GM18873 (cell line): ENCODE data around the gene TBC1D5.
"Not testable (repeated sequence)": the region's sequence is repeated elsewhere in the genome, so short reads cannot be mapped to it uniquely, and the experiment has no call there.

Experiments used
- ATAC-seq: cut with Tn5 transposase; IDR thresholded peaks from one replicate; pipeline ENCODE4 v1.9.1; 2021; ENCODE audit warnings: mild to moderate bottlenecking, moderate library complexity, moderate number of reproducible peaks; ENCODE audit not compliant: unreplicated experiment, low FRiP score

TBC1D5 gene

DNA sequence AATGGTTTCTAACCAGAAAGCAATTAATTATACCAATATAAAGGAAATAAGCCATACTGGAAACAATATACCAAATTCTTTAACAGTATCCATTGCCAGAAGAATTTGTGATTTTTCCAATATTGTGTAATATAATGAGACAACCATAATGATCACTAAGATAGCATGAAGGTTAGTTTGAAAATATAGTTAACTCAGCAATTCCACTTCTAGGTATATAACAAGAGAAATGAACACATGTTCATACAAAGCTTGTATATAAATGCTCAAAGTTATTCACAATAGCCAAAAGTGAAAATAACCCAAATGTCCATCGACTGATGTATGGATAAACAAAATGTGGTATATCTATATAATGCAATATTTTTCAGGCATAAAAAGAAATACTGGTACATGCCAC, 369.1 kb downstream of the TBC1D5 start:
- ATAC-seq, result no peak

DNA sequence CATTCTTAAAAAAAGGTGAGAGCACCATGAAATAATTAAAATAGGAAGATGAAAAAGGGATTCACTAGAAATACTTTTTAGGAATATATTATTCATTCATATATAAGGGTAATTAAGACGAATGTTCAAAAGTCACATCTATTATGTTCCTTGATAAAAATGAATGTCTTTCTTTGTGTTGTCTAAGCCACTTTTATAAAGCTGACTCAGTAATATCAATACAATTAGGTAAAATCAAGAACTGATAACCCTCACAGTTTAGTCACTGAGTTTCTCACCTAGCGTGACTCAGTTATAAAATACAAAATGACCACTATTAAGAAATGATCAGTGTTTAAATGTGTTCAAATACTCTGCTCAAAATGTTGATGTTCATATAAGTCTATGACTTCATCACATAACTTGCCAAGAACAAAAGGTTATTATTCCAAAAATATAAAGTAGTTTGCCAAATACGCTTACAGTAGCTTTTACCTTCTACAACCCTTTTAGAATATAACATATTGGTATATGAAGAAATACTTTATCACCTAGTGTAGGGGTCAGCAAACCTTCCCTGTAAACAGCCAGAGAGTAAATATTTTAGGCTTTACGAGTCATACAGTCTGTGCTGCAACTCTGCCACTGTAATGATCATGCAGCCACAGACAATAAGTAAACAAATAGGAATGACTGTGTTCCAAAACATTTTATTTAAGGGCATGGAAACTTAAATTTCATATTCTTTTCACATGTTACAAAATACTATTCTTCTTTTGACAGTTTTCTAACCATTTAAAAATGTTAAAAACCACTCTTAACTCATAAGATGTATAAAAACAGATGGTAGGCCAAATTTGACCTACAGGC, 369.8 kb downstream of the TBC1D5 start:
- ATAC-seq, result no peak

DNA sequence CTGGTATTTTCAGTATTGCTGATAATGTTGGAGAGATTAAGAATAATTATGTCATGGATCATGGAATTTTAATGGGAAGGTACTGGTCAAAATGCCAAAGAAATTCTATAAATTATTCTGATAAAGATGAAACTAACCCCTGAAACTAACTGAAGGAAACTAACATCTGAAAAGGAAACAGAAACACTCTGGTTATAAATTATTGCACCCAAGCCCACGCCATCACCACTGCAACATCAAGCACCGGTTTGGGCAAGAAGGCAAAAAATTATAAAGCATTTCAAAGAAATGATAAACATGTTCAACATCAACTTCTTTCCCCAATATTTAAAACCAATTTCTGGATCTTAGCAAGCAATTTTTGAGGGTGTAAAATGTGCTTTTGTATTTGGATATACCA, 372.5 kb downstream of the TBC1D5 start:
- ATAC-seq, result no peak

DNA sequence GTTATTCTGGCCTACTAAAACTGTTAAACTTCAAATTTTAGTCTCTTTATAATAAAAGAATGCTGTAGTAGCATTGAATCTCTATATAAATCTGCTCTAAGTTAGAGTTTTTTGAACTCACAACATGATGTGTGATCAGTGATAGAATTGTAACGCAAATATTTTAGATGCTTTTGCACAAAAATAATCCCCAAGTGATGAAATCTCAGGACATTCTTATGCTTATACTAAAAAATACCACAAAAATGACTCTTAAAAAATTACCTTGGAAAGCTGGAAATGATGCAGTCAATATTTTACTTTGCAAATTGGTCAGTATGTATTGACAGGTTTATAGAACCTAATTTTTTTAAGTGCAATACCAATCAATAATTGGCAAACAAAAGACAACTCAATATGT, 375.3 kb downstream of the TBC1D5 start:
- no peak for ATAC-seq

DNA sequence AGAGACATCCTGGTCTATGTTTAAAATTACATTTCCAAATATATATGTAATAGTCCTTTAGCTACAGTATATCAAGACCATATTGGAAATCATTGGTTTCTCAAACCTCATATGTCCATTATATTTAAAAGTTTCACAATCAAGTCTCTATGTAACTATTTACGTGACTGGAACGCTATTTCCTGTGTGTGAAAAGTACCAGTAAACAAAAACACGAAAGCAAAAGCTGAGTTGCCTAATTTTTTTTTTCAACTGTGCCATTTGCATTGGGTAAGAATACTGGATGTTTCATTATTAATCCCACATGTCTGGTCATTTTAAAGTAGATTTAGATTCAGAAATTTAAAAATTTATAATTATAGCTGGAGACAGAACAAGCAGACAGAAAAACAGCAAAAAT, 381.4 kb downstream of the TBC1D5 start:
- no peak for ATAC-seq

DNA sequence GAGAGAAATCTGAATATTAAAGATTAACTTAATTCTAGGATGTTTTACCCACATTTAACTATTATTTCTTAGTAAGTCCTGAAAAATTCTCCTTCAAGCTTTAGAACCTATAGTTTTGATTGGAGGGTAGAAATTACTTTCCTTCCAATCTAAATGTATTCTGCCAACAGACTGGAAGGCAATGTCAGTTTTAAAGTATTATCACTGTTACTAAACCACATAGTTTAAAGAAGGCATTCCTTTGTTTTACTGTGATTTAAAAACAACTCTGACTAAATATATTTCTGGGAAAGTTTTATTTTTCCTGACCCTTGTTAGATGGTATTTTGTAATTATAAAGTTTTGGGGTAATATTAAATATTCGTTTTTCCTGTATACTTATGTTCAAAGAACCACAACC, 382.5 kb downstream of the TBC1D5 start:
- ATAC-seq, result no peak

DNA sequence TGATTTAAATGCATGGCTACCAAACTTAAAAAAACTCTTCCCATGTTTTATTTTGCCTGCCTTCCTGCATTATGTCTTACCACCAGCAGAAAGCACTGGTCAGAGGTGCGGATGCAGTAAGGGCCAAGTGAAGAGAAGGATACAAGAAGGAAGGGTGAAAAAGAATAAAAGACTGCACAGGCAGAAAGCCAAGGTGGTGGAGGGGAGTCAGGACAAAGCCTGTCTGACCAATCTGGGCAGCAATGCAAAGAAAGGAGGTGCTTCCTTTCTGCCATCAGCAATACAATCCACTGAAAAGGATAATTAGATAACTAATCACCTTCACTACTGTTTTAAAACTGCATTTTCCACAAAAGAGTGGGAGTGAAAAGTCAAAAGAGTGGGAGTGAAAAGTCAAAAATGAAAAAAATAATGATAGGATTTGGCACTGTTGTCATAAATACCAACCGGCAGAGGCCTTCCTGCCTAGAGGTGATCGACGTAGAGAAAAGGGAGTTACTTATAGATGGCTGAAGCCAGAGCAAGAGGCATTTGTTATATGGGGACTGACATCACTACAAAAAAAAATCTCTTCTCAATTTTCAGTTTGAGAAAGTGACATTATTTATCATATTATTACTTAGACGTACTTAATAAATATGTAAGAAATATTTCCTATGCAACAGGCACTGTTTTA, 385.3 kb downstream of the TBC1D5 start:
- ATAC-seq, result no peak

DNA sequence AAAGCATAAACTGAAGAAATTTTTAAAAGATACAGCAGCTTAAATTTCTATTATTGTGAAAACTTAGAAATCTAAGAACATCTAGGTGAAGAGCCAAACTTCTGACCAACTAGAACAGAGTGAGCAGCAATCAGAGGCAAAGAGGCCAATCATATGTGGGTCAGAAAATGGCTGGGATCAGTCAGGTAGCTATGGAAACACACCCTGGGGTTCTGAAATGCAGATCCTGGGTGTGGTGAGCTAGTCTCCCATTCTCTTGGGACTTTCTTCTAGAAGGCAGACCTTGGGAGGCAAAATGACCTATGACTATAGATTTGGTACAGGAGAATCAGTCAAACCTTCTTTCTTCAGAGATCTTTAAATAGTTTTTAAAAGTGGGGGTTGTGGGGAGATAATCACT, 385.8 kb downstream of the TBC1D5 start:
- ATAC-seq, result no peak

DNA sequence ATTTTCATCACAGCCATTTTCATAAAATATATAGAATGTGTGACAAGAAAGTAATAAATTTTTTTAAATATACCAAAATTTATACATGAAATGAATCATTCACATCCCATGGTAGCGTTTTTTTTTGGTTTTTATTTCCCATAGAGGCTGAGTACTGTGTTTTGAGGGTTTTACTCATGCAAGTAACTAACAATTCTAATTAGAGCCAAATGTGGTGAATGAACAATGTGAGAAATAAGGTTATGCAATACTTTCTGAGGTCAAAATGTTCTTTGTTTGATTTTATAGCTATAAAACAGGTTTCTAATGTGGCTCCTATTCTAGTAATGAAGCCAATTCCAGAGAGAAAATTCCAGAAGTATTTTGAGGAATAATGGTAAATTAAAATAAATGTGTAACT, 386.8 kb downstream of the TBC1D5 start:
- ATAC-seq, result no peak

DNA sequence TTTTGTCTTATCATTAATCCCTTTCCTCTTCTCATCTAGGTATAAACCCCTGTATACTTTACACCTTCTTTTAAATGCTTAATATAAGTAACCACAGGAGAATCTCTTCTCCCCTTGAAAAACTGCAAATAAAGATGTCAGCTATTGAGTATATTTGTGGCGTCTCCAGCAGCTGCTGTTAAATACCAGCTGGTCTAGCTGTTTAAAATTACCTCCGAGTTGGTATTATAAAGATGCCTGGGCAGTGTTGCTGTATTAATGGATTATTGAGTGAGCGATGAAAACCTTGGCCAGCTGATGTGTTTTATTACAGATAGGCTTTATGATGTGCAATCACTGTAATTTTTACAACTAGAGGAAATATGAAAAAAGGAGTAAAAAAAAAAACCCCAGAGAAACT, 388.1 kb downstream of the TBC1D5 start:
- no peak for ATAC-seq

DNA sequence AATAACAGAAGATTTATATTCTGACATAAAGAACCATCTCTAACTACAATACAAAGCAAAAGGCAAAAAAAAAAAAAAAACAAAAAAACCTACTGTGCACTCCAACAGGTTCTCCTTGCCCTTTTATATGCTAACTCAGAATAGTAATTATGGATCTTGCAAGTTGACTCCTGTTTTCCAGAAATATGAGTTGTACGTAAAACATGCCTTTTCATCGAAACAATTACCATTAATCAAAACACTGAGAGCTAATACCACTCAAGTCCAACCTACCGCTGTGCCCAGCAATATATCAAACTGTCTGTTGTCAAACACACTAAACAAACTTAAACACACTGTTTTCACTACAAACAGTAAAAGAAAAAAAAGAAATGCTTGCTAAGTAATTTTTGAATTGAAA, 389.8 kb downstream of the TBC1D5 start:
- ATAC-seq, result no peak

DNA sequence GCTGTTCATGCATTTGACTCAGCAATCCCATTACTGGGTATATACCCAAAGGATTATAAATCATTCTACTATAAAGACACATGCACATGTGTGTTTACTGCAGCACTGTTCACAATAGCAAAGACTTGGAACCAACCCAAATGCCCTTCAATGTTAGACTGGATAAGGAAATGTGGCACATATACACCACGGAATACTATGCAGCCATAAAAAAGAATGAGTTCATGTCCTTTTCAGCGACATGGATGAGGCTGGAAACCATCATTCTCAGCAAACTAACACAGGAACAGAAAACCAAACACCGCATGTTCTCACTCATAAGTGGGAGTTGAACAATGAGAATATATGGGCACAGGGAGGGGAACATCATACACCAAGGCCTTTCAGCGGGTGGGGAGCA, 391.2 kb downstream of the TBC1D5 start:
- not testable (repeated sequence) for ATAC-seq

DNA sequence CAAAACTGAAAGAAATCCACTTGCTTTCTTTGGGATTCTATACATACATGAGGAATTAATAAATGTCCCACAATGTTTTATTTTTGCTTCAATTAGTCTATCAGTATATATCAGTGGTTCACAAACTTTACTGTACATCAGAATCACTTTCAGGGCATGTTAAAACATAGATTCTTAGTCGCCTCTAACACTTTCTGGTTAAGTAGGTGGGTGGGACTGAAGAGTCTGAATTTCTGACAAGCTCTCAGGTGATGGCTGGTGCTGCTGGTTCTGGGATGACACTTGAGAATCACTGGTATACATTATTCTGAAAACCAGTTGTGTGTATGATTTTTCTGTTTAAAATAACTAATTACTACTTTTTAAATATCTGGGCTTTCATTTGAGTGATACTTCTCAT, 393.3 kb downstream of the TBC1D5 start:
- no peak for ATAC-seq

DNA sequence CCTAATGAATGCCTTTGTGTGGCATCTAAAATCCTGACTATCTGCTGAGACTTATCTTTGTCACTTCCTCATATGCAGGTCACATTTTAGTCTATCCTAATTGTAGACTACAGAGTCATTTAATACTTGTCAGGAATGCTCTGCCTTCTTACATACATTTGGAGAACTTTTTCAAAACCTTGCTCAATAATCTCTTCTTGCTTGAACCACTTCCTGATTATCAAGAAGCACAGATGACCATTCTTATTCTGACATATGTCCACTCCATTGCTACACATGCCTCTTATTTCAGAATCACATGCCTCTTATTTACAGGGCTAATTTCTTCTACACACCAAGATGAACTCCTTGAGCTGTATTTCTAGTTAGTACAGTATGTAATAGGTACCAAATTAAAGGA, 400.3 kb downstream of the TBC1D5 start:
- ATAC-seq, result no peak

DNA sequence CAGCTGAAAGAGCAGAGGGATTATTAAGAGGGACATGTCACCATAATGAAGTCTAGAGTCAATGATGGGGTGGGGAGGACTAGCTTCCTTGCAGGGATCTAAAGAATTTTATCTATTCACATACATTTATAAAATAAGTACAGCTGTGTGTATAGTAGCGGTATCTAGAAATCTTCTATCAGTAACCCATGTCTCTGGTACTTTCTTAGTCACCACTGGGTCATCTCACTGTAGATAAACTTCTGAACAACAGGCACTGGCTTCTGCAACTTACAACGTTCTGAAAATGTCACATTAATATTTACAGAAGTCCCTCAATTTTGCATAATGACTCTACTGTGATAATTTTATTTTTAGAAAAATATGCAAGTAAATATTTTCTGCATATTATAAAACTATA, 401.7 kb downstream of the TBC1D5 start:
- no peak for ATAC-seq

DNA sequence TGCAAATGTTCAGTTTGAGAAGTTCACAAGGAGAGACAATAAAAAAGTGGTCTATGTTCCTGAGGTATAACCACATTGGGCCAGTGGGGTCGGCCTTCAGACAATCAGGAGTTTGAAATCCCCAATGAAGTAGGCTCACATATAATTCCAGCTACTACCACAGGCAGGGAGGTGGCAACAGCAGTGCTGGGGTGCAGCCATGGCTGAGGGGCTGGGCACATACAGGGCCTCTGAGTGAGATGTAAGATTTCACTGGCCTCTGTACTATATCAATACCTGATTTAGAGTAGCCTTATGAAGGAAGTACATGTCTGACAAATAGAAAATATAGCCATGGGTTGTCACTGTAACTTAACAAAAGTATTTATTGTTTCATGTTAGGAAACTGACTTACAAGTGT, 402.2 kb downstream of the TBC1D5 start:
- ATAC-seq, result no peak

DNA sequence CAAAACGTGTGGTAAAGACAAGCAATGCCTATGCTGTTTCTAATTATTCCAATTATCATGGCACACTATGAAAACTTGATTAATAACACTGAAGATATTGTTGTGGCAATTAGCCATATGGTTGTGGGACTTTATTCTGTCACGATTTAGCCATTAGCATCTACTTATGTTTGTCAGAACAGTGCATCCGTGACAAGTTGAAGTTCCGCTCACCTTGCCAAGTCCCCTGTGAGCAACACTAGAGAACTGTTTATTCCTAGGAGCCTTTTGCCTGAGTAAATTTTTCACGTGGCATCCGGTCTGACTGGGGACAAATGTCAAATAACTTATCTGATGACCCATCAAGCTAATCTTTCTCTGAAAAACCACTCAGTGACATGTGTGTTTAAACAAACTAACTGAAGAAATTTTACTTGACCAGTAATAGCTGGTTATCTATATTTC, 403.3 kb downstream of the TBC1D5 start:
- ATAC-seq, result no peak

DNA sequence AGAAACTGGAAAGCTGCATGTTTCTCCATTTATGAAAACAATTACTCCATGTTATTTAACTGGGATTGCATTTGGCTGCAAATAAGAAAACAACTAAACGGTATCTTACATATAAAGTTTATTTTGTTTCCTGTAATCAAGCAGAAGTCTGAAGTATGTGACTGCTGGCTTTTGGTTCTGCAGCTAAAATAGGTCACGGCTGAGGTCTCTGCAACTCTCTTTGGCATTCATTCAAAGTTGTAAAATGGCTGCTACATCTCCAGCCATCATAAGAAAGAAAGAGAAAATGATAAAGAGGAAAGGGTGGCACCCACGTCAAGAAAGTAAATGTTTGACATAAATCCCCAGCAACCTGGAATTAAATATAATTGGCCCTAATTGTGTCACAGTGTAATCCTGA, 406.1 kb downstream of the TBC1D5 start:
- ATAC-seq, result no peak

DNA sequence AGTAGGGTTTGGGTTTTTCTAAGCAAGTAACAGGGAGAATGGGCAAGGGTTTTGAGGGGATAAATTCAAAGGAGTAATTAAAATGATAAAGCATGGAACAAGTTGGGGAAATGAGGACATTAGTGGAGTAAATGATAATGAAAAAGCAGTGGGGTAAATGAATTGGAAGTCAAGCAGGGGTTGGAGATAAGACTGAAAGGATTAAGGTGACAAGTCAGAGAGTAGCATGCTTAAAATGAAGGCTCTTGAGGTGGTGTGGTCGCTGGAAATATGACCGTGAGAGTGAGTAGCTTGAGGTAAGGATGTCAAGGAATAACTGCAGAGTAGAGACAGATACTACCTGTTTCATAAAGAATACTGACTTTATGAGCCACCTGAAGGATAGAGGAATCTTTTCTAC, 408.5 kb downstream of the TBC1D5 start:
- ATAC-seq, result no peak

DNA sequence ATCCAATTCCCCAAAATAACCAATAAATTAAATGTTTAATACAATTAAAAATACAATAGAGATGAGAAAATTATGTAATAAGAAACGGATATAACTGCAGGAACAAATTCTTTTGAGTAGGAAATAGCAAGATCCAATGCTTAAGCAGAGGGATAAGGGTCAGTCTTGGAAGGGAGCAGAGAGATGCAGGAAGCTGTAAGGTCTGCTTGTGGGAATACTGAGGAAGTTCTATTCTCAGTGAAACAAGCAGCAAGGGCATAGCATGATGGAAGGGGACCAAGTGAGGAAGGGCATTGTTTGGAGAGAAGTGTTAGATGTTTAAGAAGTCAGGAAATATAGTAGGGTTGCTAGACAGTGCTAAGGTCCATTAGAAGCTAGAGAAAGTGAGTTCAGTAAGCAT, 409.0 kb downstream of the TBC1D5 start:
- ATAC-seq, result no peak

DNA sequence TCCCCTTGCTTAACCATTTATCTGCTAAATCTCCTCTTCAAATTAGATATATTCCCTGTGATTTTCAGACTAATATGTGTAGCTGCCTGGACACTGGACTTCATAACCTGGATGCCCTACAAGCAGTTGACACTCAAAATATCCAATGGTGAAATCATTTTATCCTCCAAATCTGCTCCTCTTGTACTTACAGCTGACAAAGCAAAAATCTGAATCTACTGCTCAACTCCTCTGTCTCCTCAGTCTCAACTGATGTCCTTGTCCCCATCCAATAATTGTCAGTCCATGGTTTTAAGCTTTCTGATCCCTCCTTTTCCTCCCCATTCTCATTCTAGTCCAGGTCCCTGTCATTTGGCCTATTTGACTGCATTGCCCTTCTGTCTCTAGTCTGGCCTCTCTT, 411.8 kb downstream of the TBC1D5 start:
- ATAC-seq, result no peak

DNA sequence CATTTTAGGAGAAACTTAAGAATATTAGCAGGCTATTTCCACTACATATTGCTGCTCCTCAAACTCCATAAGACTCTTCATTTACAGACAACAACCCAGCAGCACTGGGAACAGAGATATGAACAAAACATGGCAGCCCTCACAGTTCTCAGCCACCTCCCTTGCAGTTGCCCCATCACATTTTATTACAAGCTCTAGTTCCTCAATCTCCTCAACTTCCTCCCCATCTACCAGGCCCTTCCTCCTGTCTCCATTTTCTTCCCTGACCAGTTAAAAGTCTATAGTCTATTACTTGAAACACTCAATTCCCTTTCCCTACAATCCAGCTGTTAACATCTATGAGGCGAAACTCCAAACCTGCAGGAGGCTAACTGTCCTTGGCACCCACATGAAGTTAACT, 412.5 kb downstream of the TBC1D5 start:
- no peak for ATAC-seq
